HG02870 (cell line): ENCODE data around the gene TMEM161A.

Experiments
- ATAC-seq: cut with Tn5 transposase; IDR thresholded peaks from one replicate; pipeline ENCODE4 v1.9.1; 2021; ENCODE audit warnings: mild to moderate bottlenecking, moderate library complexity; ENCODE audit not compliant: unreplicated experiment

The TMEM161A gene

DNA sequence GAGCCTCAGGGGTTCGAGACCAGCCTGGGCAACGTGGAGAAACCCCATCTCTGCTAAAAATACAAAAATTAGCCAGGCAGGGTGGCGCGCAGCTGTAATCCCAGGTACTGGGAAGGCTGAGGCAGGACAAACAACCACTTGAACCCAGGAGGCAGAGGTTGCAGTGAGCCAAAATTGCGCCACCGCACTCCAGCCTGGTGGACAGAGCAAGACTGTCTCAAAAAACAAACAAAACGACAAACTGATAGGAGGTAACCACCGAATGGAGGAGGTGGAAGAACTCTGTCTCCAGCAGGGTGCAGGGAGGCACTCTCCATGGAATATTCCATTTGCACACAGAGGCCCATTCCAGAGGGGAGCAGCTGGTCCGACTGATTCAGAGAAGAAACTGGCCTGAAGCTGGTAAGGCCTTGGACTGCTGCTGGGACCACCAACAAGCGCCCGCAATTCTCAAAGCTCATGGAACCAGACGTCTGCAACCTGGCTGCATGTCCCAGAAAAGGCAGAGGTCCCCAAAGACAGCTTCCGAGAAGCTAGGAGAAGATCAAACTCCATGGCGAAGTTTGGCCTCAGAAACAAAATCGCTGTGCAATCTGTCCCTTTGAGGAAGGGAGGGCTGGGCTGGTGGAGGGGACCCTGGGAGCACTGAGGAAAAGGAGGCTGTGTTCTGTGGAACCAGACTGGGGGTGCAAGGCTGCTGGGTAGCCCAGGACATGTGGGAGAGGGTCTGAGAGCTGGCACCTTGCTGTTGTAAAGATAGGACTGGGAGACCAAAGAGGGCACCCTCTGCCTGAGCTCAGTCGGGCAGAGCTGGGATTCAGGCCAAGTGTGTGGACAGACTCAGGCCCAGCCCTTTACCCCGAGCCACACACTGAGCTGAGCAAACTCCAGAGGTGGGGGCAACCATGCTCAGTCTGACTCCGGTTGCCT, 39.3 kb downstream of the TMEM161A start:
- no peak for ATAC-seq

DNA sequence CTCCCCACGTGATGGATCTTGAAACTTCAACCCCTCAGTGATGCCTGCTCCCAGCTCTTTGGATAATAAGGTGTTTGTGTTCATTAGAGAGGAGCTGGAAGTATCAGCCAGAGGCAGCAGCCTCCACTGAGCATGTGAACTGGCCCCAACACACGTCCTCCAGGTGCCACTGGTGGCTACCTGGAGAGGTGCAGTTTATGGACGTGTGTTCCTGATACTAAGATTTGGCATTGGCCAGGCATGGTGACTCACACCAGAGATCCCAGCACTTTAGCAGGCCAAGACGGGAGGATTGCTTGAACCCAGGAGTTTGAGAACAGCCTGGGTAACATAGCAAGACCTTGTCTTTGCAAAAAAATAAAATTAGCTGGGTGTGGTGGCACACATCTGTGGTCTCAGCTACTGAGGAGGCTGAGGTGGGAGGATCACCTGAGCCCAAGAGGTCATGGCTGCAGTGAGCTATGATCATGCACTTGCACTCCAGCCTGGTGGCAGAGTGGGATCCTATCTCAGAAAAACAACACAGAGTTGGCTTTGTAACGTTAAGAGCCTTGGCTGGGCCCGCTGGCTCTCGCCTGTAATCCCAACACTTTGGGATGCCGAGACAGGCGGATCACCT, 40.1 kb downstream of the TMEM161A start:
- ATAC-seq, result no peak

DNA sequence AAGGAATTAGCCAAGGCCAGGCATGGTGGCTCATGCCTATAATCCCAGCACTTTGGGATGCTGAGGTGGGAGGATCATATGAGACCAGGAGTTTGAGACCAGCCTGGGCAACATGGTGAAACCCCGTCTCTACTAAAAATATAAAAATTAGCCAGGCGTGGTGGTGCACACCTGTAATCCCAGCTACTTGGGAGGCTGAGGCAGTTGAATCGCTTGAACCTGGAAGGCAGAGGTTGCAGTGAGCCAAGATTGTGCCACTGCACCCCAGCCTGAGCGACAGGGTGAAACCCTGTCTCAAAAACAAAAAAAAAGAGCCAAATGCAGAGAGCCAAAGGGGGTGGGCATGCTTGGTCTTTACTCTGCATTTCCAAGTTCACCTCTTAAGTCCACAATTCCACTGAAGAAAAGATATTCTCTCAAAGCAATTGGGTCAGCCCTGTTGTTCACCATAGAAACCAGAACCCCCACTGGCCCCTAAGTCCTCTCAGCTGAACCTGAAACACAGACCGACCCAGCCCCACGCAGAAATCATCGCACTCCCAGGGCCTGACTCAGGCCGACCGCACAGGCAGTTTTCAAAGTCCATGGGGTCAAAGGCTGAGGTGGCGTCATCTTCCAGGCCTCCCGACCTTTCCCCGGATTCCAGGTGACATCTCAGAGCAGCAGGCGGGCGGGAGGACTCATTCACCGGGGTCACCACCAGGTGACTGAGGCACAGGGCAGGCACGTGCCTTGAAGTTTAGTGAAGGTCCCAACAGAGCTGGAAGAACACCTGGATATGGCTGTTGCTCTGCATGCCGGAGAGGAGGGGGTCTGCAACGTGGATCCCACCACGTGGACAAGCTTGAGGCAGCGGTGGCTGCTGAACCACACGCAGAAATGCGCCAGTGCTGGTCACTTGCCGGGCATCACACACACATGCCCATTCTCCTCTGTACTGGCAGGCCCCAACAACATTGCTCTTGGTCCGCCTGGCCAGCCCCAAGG, 41.3 kb downstream of the TMEM161A start:
- no peak for ATAC-seq

DNA sequence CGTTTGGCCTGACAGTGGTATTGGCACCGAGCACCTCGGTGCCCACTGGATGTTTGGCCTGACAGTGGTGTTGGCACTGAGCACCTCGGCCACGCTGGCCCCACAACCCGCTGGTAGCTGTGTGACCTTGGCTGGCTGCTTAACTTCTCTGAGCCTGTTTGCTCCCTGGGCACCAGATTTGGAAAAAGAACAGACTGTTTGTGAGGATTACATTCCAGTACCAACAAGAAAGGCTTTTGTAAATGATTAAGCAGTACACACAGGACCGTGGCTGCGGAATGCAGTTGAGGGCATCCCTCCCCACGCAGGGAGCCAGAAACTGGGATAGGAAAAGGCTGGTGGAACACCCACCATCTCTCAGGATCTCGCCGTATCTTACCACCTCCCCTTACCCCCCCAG, 42.6 kb downstream of the TMEM161A start:
- ATAC-seq, result no peak

DNA sequence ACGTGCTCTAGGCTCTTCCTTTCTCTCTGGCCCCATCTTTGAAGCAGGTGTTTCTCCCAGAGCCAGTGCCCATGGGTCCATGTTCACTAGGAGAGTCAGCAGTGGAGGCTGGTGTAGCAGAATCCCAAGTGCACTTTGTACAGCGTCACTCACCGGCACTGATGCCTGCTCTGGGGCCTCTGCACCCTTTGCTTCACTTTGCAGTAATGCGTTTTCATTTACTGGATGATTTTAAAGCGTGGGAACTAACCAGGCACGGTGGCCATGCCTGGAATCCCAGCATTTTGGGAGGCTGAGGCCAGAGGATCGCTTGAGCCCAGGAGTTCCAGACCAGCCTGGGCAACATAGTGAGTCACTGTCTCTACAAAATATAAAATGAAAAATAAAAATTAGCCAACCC, 43.8 kb downstream of the TMEM161A start:
- ATAC-seq, result no peak

DNA sequence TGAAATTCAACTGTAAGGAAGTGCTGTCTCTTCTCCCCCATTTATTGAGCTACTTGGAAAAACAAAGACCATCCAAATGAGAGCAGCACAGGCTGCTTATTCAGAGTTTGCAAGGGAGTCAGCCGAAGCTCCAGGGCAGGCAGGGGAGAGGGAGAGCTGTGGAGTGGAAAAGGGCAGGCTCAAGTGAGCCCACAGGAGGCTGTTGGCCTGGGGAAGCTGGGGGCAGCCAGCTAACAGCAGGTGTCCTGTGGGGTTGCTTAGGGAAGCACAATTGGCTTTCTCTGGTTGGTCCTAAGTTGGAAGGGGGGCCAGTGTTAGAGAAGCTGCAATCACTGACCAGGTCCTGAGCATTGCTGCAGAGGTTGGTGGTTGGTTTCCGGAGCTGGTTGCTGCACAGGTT, 50.6 kb downstream of the TMEM161A start:
- no peak for ATAC-seq

DNA sequence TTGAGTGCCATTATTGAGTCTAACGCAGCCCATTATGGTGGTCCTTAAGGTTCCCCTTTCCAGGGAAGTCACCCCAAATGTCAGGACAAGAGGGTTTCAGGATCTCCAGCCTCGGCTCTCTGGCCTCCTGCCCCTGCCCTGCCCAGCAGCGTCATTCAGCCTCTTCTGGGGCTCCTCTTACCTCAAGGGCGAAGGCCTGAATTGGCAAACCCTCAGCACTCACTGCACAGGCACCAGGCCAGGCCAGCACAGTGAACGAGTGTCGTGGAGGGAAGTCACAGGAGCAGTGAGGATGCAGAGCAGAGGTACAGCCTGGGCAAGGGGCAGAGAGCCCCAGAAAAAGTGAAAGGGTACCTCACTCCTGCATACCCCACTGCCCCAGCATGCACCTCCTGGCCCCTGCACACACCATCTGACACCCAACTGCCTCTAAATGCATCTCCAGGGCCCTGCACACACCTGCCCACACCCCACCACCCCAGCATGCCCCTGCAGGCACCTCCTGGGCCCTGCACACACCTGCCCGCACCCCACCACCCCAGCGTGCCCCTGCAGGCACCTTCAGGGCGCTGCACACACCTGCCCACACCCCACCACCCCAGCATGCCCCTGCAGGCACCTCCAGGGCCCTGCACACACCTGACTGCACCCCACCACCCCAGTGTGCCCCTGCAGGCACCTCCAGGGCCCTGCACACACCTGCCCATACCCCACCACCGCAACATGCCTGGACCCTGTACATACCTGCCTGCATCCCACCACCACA, 54.7 kb downstream of the TMEM161A start:
- no peak for ATAC-seq

DNA sequence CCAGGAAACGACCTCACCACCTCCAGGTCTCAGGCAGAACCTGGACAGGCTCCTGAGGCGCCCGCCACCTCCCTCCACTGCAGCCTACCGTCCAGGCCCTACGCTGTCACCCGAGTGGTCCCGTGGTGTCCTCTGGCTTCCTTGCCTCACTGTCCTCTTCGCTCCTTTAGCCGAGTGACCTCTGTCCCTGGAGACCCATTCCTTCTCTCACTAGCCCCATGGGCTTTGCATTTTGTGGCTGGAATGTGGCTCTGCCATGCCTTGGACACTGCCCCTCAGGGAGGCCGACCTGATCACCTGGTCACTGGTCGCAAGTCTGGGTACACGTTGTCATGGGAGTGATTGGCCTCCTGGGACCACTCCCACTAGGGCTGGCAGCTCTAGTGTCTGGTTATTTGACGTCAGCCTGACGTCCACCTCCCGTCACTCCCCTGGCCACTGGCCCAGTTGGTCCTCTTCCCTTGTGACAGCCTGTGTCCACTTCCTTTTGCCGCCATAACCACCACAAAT, 56.6 kb downstream of the TMEM161A start:
- ATAC-seq, result no peak

DNA sequence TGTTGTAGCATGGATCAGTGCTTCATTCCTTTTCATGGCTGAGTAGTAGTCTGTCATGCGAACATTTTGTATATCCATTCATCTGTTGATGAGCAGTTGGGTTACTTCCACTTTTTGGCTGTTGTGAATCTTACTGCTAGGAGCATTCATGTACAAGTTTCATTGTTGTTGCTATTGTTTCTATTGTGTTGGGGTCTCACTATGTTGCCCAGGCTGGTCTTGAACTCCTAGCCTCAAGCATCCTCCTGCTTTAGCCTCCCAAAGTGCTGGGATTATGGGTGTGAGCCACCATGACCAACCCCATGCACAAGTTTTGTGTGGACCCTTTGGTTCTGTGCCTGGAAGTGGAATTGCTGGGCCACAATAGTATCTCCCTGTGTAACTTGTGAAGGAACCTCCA, 58.7 kb downstream of the TMEM161A start:
- ATAC-seq, result no peak

DNA sequence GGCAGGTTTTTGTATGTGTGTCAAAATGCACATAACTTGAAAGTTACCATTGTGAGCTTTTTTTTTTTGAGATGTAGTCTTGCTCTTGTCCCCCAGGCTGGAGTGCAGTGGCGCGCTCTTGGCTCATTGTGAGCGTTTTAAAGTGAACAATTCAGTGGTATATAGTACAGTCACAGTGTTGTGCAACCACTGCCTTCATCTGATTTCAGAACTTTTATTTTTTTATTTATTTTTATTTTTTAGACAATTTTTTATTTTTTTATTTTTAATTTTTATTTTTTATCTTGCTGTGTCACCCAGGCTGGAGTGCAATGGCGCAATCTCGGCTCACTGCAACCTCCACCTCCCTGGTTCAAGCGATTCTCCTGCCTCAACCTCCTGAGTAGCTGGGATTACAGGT, 59.5 kb downstream of the TMEM161A start:
- ATAC-seq, result no peak

DNA sequence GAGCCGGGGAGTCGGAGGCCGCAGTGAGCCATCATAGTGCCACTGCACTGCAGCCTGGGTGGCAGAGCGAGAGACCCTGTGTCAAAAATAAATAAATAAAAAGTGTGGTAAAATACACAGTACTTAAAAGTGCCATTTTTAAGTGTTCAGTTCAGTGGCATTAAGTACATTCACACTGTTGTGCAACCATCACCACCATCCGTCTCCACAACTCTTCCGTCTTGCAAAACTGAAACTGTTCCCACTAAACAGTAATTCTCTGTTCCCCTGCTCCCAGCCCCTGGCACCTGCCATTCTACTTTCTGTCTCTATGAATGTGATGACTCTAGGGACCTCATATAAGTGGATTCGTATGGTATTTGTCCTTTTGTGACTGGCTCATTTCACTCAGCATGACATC, 61.2 kb downstream of the TMEM161A start:
- no peak for ATAC-seq

DNA sequence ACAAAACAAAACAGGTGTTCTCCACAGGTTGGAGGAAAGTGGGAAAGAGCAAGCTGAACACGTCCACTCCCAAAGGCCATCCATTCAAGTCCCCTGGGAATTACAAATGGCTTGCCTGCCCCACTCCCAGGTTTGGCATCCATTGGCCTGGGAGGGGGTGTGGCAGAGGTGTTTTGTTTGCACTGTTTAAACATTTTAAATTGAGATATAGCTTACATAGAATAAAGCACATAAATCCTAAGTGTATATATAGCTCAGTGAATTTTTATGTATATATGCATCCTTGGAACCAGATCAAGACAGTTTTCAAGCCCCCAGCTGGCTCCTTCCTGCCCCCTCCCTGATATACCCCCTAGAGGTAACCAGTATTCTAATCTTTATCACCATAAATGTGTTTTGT, 61.8 kb downstream of the TMEM161A start:
- no peak for ATAC-seq

DNA sequence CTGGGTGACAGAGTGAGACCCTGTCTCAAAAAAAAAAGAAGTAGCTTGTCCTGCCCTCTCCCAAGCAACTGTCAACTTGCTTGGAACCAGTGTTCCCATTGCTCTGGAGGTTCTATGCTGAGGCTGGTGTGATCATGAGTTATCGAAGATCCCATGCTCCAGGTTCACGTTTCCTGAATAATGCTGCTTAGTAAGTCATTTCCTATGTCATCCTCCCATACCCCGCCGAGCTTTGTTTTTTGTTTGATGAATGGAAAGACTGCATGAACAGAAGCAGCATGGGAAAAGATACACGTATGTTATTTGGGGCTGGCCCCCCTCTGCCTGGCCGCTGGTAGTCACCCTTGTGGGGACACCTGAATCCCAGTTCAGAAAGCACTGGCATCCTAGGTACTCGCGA, 63.2 kb downstream of the TMEM161A start:
- ATAC-seq, result no peak

DNA sequence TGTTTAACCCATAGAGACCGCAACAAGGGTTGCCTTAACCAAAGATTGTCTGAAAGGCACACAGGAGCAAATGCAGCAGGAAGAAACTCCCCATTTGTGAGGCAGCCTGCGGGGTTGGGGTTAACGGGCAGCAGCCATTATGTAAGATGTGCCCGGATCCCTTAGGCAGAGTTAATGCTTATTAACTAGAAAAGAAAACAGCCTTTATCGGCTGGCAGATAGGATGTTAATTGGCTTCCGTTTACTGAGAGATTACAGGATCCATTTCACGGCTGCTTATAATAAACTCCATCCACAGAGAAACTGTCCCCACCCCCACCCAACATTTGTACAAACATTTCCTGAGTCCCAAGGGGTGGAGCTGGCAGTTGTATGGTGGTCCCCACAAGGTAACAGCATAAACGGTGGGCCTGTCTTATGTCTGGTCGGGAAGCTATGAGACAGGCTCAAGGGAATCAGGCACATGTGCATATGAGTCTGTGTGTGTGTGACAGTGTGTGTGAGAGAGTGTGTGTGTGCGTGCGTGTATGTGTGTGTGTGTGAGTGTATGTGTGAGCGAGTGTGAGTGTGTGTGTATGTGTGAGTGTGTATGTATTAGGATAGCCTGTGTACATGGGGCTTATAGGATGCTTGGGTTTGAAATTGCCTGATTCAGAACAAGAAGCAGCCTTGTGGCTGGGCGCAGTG, 63.9 kb downstream of the TMEM161A start:
- ATAC-seq, result no peak

DNA sequence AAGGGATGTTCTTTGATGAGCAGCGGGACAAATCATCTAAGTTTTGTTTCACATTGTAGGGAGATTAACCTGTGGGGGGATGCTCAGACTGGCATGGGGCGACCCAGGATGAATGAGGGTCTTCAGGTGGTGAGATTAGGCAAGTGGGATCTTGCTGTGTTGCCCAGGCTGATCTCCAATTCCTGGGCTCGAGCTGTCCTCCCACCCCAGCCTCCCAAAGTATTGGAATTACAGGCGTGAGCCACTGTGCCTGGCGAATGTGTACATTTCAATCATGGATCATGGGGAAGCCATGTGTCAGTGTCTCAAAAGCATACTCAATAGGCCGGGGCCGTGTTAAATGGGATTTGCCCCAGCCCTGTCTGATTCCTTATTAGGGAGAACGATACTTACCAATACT, 66.4 kb downstream of the TMEM161A start:
- no peak for ATAC-seq
